Gastrocnemius medialis (tissue), 4 donors: Measurements from ENCODE around the gene NDUFA5.

Experiments used
- POLR2A ChIP-seq, 2 donors: fragments of 450-650 bp; IDR thresholded peaks; one replicate each; pipeline ENCODE4 v1.6.1; 2017; ENCODE audit warnings: antibody characterized with exemption in 2 of 2, mild to moderate bottlenecking in 2 of 2, moderate library complexity in 2 of 2
- TF ChIP-seq, protein P1 (sequence below), 5 experiments: fragments of 450-650 bp in 3 of 5; fragments of 200-600 bp in 2 of 5; sonication (generic) in 2 of 5; IDR thresholded peaks in 4 of 5; conservative IDR thresholded peaks in 1 of 5; 1 replicate in 4 of 5; 2 replicates in 1 of 5; pipeline ENCODE4 v1.5.1; 2016 to 2019; ENCODE audit warnings: antibody characterized with exemption in 5 of 5, mild to moderate bottlenecking in 3 of 5, moderate library complexity in 3 of 5

DNA sequence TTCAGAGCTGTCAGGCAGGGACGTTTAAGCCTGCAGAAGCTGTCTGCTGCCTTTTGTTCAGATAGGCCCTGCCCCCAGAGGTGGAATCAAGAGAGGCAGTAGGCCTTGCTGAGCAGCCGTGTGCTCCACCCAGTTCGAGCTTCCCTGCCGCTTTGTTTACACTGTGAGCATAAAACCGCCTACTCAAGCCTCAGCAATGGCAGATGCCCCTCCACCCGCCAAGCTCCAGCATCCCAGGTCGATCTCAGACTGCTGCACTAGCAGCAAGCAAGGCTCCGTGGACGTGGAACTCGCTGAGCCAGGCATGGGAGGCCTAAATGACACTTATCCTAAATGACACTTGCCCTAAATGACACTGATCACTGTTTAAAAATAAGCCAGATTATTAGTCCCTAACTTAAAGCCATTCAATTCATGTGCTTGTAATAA is 37.2 kb upstream of the NDUFA5 start:
- no peak for TF ChIP-seq POLR2A (IDR thresholded peaks at IDR 0.05)
- TF ChIP-seq, protein P1, sequence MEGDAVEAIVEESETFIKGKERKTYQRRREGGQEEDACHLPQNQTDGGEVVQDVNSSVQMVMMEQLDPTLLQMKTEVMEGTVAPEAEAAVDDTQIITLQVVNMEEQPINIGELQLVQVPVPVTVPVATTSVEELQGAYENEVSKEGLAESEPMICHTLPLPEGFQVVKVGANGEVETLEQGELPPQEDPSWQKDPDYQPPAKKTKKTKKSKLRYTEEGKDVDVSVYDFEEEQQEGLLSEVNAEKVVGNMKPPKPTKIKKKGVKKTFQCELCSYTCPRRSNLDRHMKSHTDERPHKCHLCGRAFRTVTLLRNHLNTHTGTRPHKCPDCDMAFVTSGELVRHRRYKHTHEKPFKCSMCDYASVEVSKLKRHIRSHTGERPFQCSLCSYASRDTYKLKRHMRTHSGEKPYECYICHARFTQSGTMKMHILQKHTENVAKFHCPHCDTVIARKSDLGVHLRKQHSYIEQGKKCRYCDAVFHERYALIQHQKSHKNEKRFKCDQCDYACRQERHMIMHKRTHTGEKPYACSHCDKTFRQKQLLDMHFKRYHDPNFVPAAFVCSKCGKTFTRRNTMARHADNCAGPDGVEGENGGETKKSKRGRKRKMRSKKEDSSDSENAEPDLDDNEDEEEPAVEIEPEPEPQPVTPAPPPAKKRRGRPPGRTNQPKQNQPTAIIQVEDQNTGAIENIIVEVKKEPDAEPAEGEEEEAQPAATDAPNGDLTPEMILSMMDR (IDR thresholded peaks at IDR 0.05 in 4 of 5, conservative IDR thresholded peaks at IDR 0.05 in 1 of 5), result no peak
